Gastrocnemius medialis (tissue), 4 donors: ENCODE measurements around the gene SLC1A2.

Source experiments
- CTCF ChIP-seq, 5 experiments: fragments of 450-650 bp in 3 of 5; fragments of 200-600 bp in 2 of 5; sonication (generic) in 2 of 5; IDR thresholded peaks in 4 of 5; conservative IDR thresholded peaks in 1 of 5; 1 replicate in 4 of 5; 2 replicates in 1 of 5; pipeline ENCODE4 v1.5.1; 2016 to 2019; ENCODE audit warnings: antibody characterized with exemption in 5 of 5, mild to moderate bottlenecking in 3 of 5, moderate library complexity in 3 of 5
- POLR2A ChIP-seq, 2 donors: fragments of 450-650 bp; IDR thresholded peaks; one replicate each; pipeline ENCODE4 v1.6.1; 2017; ENCODE audit warnings: antibody characterized with exemption in 2 of 2, mild to moderate bottlenecking in 2 of 2, moderate library complexity in 2 of 2

GRCh38 chr11:35303596-35304385, 115.6 kb downstream of the SLC1A2 start:
- TF ChIP-seq CTCF (IDR thresholded peaks at IDR 0.05 in 4 of 5, conservative IDR thresholded peaks at IDR 0.05 in 1 of 5) (no peak), POLR2A (IDR thresholded peaks at IDR 0.05) (no peak)
